NCI-H2107 treated with DMSO at 0.1 percent for 48 hours (cell line): ENCODE results near the gene AIDA.
A peak's percentile ranks its signal among the peaks of the same experiment; 100 is the strongest.
"Not testable (repeated sequence)": the region's sequence is repeated elsewhere in the genome, so short reads cannot be mapped to it uniquely, and the experiment has no call there.

ENCODE experiments used
- DNase-seq: peaks from one replicate; lab custom pipeline; 2025; ENCODE audit not compliant: unreplicated experiment; lab: John Stamatoyannopoulos, UW

AIDA gene

GRCh38 chr1:222713091-222713961, 1.0 kb upstream of the AIDA start:
- peak; percentile 95 for DNase-seq

GRCh38 chr1:222711319-222712252, 705 bp downstream of the AIDA start:
- peak; percentile 34 for DNase-seq

GRCh38 chr1:222709700-222710153, 2.6 kb downstream of the AIDA start:
- no peak for DNase-seq

GRCh38 chr1:222706815-222707214, 5.5 kb downstream of the AIDA start:
- no peak for DNase-seq

- no peak for DNase-seq
Observed at GRCh38 chr1:222704260-222704659, 8.0 kb downstream of the AIDA start.

- no peak for DNase-seq
Observed at GRCh38 chr1:222702210-222702609, 10.1 kb downstream of the AIDA start.

- DNase-seq = no peak
Observed at GRCh38 chr1:222697826-222698225, 14.5 kb downstream of the AIDA start.

- DNase-seq = no peak
Observed at GRCh38 chr1:222697203-222697602, 15.1 kb downstream of the AIDA start.

- no peak for DNase-seq
Observed at GRCh38 chr1:222696741-222697140, 15.6 kb downstream of the AIDA start.

- DNase-seq = no peak
Observed at GRCh38 chr1:222694927-222695326, 17.4 kb downstream of the AIDA start.

- DNase-seq = no peak
Observed at GRCh38 chr1:222691016-222691415, 21.3 kb downstream of the AIDA start.

- no peak for DNase-seq
Observed at GRCh38 chr1:222680080-222680479, 32.2 kb downstream of the AIDA start.

- DNase-seq = no peak
Observed at GRCh38 chr1:222670110-222670509, 42.2 kb downstream of the AIDA start.

GRCh38 chr1:222669107-222669506, 43.2 kb downstream of the AIDA start:
- not testable (repeated sequence) for DNase-seq

GRCh38 chr1:222668184-222668583, 44.1 kb downstream of the AIDA start:
- DNase-seq = not testable (repeated sequence)

- no peak for DNase-seq
Observed at GRCh38 chr1:222665964-222666363, 46.3 kb downstream of the AIDA start.

- DNase-seq = no peak
Observed at GRCh38 chr1:222663431-222663934, 48.8 kb downstream of the AIDA start.

- no peak for DNase-seq
Observed at GRCh38 chr1:222657899-222658298, 54.4 kb downstream of the AIDA start.

- DNase-seq = no peak
Observed at GRCh38 chr1:222656391-222657155, 55.7 kb downstream of the AIDA start.

GRCh38 chr1:222654849-222655248, 57.4 kb downstream of the AIDA start:
- no peak for DNase-seq
